ENCODE results near the gene XK.

The XK gene

DNA sequence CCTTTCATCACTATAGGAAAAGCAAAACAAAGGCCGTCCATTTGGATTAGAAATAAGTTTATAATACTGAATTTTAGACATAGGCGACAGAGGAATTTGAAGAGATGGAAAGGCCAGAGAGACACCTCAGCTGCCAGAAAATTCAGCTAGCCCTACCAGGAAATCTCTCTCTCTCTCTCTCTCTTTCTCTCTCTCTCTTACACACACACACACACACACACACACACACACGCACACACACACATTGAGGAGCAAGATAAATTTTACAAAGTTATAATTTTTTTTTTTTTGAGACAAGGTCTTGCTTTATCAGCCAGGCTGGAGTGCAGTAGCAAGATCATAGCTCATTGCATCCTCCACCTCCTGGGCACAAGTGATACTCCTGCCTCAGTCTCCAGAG is 1.4 kb downstream of the XK start:
- TF ChIP-seq FOXM1 (IDR thresholded peaks at IDR 0.05; ENCODE audit: borderline replicate concordance, low read depth) (no peak), TCF12 (IDR thresholded peaks at IDR 0.05; ENCODE audit: low read depth) (no peak), NFIC (IDR thresholded peaks at IDR 0.05) (no peak), EP300 (IDR thresholded peaks at IDR 0.05; ENCODE audit: borderline replicate concordance) (no peak), RAD21 (IDR thresholded peaks at IDR 0.05; ENCODE audit: low read depth) (no peak)
- TF ChIP-seq, protein P1, sequence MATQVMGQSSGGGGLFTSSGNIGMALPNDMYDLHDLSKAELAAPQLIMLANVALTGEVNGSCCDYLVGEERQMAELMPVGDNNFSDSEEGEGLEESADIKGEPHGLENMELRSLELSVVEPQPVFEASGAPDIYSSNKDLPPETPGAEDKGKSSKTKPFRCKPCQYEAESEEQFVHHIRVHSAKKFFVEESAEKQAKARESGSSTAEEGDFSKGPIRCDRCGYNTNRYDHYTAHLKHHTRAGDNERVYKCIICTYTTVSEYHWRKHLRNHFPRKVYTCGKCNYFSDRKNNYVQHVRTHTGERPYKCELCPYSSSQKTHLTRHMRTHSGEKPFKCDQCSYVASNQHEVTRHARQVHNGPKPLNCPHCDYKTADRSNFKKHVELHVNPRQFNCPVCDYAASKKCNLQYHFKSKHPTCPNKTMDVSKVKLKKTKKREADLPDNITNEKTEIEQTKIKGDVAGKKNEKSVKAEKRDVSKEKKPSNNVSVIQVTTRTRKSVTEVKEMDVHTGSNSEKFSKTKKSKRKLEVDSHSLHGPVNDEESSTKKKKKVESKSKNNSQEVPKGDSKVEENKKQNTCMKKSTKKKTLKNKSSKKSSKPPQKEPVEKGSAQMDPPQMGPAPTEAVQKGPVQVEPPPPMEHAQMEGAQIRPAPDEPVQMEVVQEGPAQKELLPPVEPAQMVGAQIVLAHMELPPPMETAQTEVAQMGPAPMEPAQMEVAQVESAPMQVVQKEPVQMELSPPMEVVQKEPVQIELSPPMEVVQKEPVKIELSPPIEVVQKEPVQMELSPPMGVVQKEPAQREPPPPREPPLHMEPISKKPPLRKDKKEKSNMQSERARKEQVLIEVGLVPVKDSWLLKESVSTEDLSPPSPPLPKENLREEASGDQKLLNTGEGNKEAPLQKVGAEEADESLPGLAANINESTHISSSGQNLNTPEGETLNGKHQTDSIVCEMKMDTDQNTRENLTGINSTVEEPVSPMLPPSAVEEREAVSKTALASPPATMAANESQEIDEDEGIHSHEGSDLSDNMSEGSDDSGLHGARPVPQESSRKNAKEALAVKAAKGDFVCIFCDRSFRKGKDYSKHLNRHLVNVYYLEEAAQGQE (IDR thresholded peaks at IDR 0.05; ENCODE audit: low read depth), result no peak
- TF ChIP-seq, protein P2, sequence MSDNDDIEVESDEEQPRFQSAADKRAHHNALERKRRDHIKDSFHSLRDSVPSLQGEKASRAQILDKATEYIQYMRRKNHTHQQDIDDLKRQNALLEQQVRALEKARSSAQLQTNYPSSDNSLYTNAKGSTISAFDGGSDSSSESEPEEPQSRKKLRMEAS (IDR thresholded peaks at IDR 0.05), result no peak

- TF ChIP-seq CEBPB (IDR thresholded peaks at IDR 0.05), result no peak
- TF ChIP-seq NFIC (IDR thresholded peaks at IDR 0.05), result no peak
- TF ChIP-seq TEAD4 (IDR thresholded peaks at IDR 0.05), result no peak
- TF ChIP-seq TAF1 (IDR thresholded peaks at IDR 0.05; ENCODE audit: low read depth), result no peak
Observed at GRCh38 chrX:37690119-37690518, 4.5 kb downstream of the XK start.

GRCh38 chrX:37692918-37693317 is 7.3 kb downstream of the XK start:
- TF ChIP-seq, protein P1 (IDR thresholded peaks at IDR 0.05; ENCODE audit: low read depth), result no peak

DNA sequence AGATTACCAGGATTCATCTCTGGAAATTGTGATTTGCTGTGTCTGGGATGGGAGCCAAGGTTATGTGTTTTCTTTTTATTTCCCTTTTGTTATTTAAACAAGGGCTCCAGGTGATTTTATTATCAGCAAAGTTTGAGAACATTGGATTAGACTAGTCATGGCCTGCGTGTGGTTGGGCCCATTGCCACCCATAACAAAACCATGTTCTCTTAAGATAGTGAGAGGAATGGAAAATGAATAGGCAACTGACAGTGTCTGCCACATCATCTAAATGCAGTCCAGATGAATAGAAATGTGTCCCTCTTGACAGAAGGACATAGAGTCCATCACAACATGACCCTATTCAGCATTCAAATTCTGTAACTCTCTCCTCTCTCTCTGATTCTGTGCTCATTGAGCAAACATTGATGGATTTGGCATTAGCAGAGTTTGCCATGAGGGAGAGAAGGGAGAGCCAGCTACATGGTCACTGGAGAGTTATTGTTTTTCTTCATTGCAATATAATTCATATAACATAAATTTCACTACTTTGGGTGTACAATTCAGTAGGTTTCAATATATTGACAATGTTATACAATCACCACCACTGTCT is 11.7 kb downstream of the XK start:
- no peak for TF ChIP-seq FOXM1 (IDR thresholded peaks at IDR 0.05; ENCODE audit: borderline replicate concordance, low read depth)
- TF ChIP-seq CEBPB (IDR thresholded peaks at IDR 0.05), result no peak
- TF ChIP-seq, protein P1 (IDR thresholded peaks at IDR 0.05; ENCODE audit: low read depth), result no peak
- TF ChIP-seq EP300 (IDR thresholded peaks at IDR 0.05; ENCODE audit: borderline replicate concordance), result no peak
- no peak for TF ChIP-seq RAD21 (IDR thresholded peaks at IDR 0.05; ENCODE audit: low read depth)
- no peak for TF ChIP-seq NFIC (IDR thresholded peaks at IDR 0.05)
- TF ChIP-seq TEAD4 (IDR thresholded peaks at IDR 0.05), result no peak
- no peak for TF ChIP-seq YY1 (IDR thresholded peaks at IDR 0.05; ENCODE audit: low read depth)
- no peak for TF ChIP-seq USF1 (IDR thresholded peaks at IDR 0.05)
- TF ChIP-seq, protein P2 (IDR thresholded peaks at IDR 0.05), result no peak
- no peak for TF ChIP-seq TCF12 (IDR thresholded peaks at IDR 0.05; ENCODE audit: low read depth)
- TF ChIP-seq EGR1 (IDR thresholded peaks at IDR 0.05), result no peak
- no peak for TF ChIP-seq CREB1 (IDR thresholded peaks at IDR 0.05; ENCODE audit: low read depth)
- no peak for TF ChIP-seq ZBTB7A (IDR thresholded peaks at IDR 0.05; ENCODE audit: low read depth)
- TF ChIP-seq TAF1 (IDR thresholded peaks at IDR 0.05; ENCODE audit: low read depth), result no peak

GRCh38 chrX:37701588-37701987 is 16.0 kb downstream of the XK start:
- TF ChIP-seq EGR1 (IDR thresholded peaks at IDR 0.05) (no peak), RAD21 (IDR thresholded peaks at IDR 0.05; ENCODE audit: low read depth) (no peak), TEAD4 (IDR thresholded peaks at IDR 0.05) (no peak), ZBTB7A (IDR thresholded peaks at IDR 0.05; ENCODE audit: low read depth) (no peak), TCF12 (IDR thresholded peaks at IDR 0.05; ENCODE audit: low read depth) (no peak), TAF1 (IDR thresholded peaks at IDR 0.05; ENCODE audit: low read depth) (no peak), NFIC (IDR thresholded peaks at IDR 0.05) (no peak), EP300 (IDR thresholded peaks at IDR 0.05; ENCODE audit: borderline replicate concordance) (no peak), CEBPB (IDR thresholded peaks at IDR 0.05) (no peak)
- TF ChIP-seq, protein P2 (IDR thresholded peaks at IDR 0.05), result no peak

All from Ishikawa (cell line).